ENCODE data around the gene TAS2R38.

Gene TAS2R38

GRCh38 chr7:141975806-141976523, 2.4 kb upstream of the TAS2R38 start:
- peak; percentile 79 for DNase-seq

- peak; percentile 52 for DNase-seq
Measured at GRCh38 chr7:141974831-141975230, 1.3 kb upstream of the TAS2R38 start.

- DNase-seq = no peak
Measured at GRCh38 chr7:141960687-141961422, 12.7 kb downstream of the TAS2R38 start.

GRCh38 chr7:141956084-141956483, 17.5 kb downstream of the TAS2R38 start:
- DNase-seq = no peak

GRCh38 chr7:141954334-141954733, 19.2 kb downstream of the TAS2R38 start:
- DNase-seq = no peak

GRCh38 chr7:141952461-141952860, 21.1 kb downstream of the TAS2R38 start:
- no peak for DNase-seq

- no peak for DNase-seq
Measured at GRCh38 chr7:141950806-141951205, 22.8 kb downstream of the TAS2R38 start.

- no peak for DNase-seq
Measured at GRCh38 chr7:141949911-141950310, 23.7 kb downstream of the TAS2R38 start.

- DNase-seq = no peak
Measured at GRCh38 chr7:141949451-141949850, 24.1 kb downstream of the TAS2R38 start.

GRCh38 chr7:141949021-141949420, 24.6 kb downstream of the TAS2R38 start:
- DNase-seq = no peak

- no peak for DNase-seq
Measured at GRCh38 chr7:141946796-141947195, 26.8 kb downstream of the TAS2R38 start, which contains the start of gene CLEC5A. Gene CLEC5A, minus strand, starts transcription at chr7:141946974. Its CDS starts 682 bp downstream, at chr7:141946292.

GRCh38 chr7:141945356-141945755, 28.2 kb downstream of the TAS2R38 start:
- DNase-seq = no peak

- no peak for DNase-seq
Measured at GRCh38 chr7:141944811-141945210, 28.8 kb downstream of the TAS2R38 start.

- DNase-seq = no peak
Measured at GRCh38 chr7:141943846-141944245, 29.7 kb downstream of the TAS2R38 start.

GRCh38 chr7:141941075-141941474, 32.5 kb downstream of the TAS2R38 start:
- DNase-seq = no peak

GRCh38 chr7:141930211-141930610, 43.4 kb downstream of the TAS2R38 start:
- no peak for DNase-seq

- no peak for DNase-seq
Measured at GRCh38 chr7:141928845-141929195, 44.8 kb downstream of the TAS2R38 start.

GRCh38 chr7:141928146-141928844, 45.3 kb downstream of the TAS2R38 start:
- DNase-seq = no peak
